HG02981 (cell line): Measurements from ENCODE around the gene LRRC32.

Source experiments
- ATAC-seq: cut with Tn5 transposase; IDR thresholded peaks from one replicate; pipeline ENCODE4 v1.9.1; 2021; ENCODE audit warnings: mild to moderate bottlenecking, moderate library complexity; ENCODE audit not compliant: unreplicated experiment

Gene LRRC32

GRCh38 chr11:76699451-76700091 lies 29.0 kb upstream of the LRRC32 start:
- ATAC-seq, result no peak

DNA sequence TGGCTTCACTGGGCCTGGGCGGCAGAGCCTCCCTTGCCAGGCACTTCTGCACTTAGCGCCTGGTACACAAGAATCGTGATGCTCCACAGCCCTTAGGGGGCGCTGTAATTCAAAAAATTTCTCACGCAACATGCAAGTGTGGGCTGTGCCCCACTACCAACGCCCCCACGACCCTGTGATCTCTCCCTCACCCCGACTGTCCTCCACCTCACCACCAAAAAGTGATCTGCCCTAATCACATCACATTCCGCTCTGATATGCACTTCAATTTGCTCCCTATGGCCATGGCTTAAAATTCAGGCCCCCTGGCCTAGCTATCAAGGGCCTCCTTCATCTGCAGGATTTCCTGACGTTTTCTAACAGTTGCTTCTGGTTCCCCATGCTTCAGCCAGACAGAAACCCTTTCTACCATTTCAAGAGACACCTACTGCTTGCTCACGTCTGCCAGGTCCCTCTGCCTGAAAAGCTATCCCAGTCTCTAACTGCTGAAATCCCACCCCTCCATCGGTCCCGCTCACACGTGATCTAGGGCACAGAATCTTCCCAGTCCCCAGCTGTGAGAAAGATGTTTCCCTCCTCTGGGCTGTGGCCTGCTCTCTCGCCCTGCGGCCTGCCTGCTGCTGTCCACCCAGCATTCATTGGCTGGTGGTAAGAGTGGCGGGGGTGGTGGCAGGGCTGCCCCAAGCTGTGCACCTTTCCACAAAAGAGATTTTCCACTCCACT lies 27.9 kb upstream of the LRRC32 start:
- no peak for ATAC-seq

GRCh38 chr11:76696756-76697155 lies 26.2 kb upstream of the LRRC32 start:
- no peak for ATAC-seq

GRCh38 chr11:76695771-76696170 lies 25.2 kb upstream of the LRRC32 start:
- ATAC-seq, result no peak

DNA sequence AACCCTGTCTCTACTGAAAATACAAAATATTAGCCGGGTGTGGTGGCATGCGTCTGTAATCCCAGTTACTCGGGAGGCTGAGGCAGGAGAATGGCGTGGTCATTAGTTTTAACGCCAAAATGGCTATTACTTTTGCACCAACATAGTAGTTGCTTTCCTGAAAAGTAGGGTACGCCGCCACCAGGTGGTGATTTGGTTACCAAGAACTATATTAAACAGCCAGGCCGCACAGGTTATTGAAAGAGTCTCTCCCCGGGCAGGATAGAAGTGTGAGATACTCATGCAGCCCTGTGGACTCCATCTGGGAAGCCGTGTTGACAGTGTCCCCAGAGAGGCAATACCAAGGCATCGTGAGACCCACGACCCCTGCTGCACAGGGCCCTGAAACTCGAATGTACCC lies 24.6 kb upstream of the LRRC32 start:
- no peak for ATAC-seq

- ATAC-seq, result no peak
Observed at GRCh38 chr11:76694664-76695063, 24.1 kb upstream of the LRRC32 start.

DNA sequence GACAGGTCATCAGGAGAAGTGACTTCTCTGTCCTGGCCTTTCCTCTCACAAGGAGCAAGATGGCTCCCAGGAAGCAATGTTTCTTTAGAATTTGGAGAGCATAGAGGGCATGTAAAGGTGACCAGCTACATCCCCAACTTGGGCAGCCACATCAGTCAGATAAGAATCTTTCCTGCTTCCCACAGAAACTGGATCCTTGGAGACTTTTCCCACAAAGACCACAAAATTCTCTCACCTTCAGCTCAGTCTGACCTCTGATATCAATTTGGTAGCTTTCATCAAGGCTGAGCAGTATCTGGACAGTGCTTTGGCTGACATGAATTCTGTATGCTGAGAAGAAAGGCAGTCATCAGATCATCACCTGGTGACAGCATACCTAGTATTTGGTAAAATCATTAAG lies 23.3 kb upstream of the LRRC32 start:
- ATAC-seq, result no peak

DNA sequence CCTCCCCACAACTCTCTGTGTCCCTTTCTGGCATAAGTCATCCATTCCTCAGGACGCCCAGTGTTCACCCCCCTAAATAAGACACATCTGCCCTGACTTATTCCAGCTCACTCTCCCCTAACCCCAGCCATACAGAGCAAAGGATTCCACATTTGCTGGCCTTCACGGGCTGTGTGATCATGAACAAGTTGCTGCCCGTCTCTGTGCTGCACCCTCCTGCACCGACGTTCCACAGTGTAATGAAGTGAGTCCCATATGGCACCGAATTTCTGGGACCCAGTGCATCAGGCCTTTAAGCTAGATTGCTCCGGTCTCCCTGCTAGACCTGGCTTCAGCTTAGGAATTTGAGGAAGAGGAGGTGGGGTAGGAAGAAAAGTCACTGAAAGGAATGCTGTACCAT lies 22.4 kb upstream of the LRRC32 start:
- no peak for ATAC-seq

DNA sequence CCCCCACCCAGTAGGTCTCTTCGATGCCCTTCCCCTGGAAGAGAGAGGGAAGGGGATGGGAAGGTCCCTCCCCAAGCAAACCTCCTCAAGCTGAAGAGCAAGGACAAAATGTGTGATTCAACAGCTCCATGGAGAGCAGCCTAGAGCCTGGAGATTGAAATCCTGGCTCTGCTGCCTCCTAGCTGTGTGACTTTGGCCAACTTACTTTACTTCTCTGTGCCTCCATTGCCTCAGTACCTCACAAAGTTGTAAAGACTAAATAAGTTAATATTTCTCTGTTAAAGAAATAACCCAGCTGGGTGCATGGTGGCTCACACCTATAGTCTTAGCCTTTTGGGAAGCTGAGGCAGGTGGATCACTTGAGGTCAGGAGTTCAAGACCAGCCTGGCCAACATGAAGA lies 21.1 kb upstream of the LRRC32 start:
- no peak for ATAC-seq

DNA sequence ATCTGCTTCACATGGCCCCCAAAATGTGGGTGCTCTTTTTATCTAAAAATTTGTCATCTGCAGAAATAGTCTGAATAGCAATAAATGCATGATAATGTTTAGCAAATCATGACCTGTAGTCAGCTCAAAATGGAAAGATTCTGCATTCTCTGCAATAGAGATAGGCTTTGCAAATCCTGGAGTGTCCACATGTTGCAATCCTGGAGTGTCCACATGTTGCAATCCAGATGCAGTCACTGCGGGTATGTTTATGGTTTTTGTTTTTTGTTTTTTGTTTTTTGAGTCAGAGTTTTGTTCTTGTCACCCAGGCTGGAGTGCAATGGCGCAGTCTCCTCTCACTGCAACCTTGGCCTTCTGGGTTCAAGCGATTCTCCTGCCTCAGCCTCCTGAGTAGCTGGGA lies 20.2 kb upstream of the LRRC32 start:
- no peak for ATAC-seq

DNA sequence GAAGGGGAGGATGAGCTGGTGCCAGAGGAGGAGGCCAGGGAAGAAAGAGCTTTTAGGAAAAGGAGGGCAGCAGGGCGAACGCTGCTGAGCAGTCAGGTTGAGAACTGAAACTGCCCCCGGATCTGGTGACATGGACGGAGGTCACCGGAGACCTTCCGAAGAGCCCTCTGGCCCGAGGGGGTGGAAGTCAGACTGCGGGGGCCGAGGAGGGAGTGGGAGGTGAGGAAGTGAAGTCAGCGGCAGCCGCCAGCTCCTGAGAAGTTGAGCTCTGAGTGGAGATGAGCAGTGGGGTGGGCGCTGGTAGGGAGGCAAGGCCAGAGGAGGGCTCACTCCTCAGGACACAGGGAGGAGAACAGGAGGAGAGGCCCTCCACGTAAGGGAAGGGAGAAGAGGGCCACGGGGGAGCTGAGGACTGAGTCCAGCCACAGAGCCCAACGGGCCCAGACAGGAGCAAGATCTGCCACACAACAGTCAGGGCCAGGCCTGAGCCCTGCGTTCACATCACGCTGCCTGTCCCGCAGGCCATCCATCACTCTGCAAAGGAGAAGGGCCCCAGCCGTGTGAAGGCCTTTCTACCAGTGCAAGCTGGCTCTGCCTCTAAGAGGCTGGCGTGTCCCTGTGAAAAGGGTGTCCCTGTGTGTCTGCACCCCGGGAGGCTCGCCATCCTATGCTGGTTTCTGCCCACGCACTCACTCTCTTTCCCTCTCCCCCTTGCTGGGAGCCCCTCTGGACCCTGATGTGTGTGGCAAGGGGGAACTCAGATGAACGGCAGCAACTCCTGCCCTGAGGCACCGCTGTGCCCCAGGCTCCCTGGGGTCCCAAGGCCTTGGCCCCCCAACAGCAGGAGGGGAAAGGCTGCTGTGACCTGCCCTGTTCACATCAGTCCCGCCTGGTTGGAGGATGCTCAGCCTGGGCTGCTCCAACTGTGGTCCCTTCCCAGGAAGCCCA lies 19.0 kb upstream of the LRRC32 start:
- ATAC-seq, result no peak

DNA sequence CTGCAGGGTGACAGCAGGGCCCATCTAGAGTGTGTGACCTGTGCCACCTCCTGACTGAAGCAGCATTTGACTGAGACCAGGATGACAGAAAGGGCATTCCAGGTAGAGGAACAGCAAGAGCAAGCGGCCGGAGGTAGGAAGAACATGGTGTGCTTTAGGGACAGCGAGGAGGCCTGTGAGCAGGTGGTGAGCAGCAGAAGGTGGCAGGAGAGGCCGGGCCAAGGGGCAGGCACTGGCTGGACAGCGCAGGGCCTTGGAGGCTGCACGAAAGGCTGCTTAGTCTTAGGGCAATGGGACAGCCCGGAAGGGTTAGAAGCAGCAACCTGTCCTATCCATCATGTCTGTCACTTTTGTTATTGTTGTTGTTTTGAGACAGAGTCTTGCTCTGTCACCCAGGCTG lies 17.6 kb upstream of the LRRC32 start:
- ATAC-seq, result no peak

DNA sequence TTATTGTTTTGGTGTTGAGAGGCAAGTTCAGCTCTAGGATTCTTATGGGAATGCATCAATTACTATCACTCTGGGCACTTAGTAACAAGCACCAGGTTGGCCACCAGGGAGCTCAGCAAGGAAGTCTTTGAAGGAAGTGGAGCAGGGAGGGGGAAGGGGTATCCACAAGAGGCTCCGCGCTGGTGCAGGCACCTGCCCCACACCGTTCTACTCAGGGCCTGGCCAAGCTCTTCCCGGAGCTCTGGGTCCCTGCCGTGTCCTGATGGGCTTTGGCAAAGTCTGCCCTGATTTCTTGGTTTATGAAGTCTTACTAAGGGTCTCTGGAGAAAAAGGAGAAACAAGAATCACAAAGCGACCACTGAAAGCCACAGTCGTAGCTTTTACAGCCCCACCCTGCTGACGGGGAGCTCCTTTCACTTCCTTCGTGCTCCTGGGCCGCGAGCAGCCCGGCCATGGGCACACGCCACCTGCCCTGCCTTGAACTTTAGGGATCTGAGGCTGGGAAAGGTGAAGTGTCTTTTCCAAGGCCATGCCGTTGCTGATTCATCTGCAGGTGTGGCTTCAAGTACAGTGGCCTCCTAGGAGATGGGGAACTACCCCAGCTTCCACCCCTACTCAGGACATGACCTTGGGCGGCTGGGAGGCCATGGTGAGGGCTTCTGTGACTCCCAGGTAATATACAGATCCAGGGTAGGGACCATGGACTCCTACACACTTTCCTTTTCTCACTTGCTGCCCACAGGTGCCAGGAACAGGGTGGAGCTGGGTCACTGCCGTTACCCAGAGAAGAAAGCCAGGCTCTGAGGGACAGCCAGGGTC lies 15.9 kb upstream of the LRRC32 start:
- no peak for ATAC-seq

DNA sequence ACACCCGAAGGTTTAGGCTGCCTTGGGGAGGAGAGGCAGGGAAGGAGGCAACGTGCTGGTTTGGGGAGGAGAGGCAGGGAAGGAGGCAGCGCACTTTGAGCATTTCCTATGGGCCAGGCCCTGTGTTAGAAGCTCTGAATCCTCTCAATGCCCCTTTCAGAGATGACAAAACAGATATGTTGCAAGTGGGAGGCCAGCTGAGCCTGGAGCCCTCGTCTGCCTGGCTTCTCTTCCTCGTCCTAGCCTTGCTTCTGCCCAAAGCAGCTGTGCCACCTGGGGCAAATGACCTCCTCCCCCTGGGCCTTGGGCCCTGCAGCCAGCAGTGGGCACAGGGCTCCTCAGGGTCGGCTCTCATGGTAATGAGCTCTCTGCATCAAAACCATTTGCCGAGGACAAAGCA lies 15.3 kb upstream of the LRRC32 start:
- no peak for ATAC-seq

- ATAC-seq, result no peak
Observed at GRCh38 chr11:76685237-76685636, 14.7 kb upstream of the LRRC32 start.

GRCh38 chr11:76684516-76684915 lies 14.0 kb upstream of the LRRC32 start:
- ATAC-seq, result no peak

DNA sequence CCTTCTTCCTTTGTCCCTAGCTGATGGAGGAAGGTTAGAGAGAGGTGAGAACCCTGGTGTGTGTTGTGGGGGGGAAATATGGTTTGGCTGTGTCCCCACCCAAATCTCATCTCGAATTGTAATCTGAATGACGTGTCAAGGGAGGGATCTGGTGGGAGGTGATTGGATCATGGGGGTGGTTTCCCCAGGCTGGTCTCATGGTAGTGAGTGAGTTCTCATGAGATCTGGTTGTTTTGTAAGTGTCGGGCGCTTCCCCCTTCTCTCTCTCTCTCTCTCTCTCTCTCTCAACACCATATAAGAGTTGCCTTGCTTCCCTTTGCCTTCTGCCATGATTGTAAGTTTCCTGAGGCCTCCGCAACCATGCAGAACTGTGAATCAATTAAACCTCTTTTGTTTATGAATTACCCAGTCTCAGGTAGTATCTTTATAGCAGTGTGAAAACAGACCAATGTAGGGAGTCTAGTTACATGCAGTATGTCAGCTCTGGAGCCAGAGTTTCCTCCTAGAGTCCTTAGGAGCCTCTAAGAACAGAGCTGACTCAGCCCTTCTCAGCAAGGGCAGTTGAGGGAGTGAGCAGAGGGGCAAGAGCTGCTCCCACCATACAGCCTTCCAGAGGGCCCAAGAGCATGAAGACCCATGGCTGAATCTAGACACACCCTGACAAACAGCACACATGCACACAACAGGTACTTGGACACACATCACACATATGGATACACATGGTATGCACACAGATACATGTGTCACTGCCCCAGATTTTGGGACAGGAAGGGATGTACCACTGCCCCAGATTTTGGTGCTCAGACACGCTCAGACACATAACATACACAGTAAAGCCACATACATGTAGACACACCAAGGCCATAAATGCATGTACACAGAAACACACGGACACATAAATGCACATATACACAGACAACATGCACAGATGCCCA lies 12.9 kb upstream of the LRRC32 start:
- no peak for ATAC-seq

GRCh38 chr11:76682684-76683083 lies 12.1 kb upstream of the LRRC32 start:
- ATAC-seq, result no peak

DNA sequence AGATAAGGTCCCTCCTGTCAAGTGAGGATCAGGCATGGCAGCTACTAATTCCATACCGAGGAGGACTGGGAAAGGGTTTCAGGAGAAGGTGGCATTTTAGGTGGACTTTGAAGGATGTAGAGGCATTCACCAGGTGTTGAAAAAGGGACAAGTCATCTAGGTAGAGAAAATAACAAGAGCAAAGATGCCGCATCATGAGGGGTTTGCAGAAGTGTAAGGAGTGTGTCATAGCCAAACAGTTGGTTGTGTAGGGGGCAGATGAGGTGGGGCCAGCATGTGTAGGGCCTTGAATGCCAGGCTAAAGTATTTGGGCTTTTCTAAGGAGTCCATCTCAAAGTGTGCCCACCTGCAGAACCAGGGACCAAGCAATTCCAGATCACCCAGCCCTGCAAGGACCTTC lies 11.6 kb upstream of the LRRC32 start:
- no peak for ATAC-seq
